KMS-11 (cell line): ENCODE results near the gene XPC.
A peak's percentile ranks its signal among the peaks of the same experiment; 100 is the strongest.

Experiments
- H2AFZ ChIP-seq: fragments of 200-600 bp; sonication (generic); 2 replicates; pipeline ENCODE4 v1.6.1; 2016; ENCODE audit warnings: antibody characterized with exemption, mixed run types, low read depth
- H3K27ac ChIP-seq: fragments of 200-600 bp; sonication (generic); 2 replicates; pipeline ENCODE4 v1.6.1; 2016; ENCODE audit warnings: mild to moderate bottlenecking, mixed run types
- H3K27me3 ChIP-seq: fragments of 200-600 bp; sonication (generic); 2 replicates; pipeline ENCODE4 v1.6.1; 2017; ENCODE audit warnings: mild to moderate bottlenecking, low read depth, mixed run types, moderate library complexity; ENCODE audit not compliant: insufficient read depth
- H3K36me3 ChIP-seq: fragments of 200-600 bp; sonication (generic); 2 replicates; pipeline ENCODE4 v1.6.1; 2017; ENCODE audit warnings: mild to moderate bottlenecking, mixed run types; ENCODE audit not compliant: insufficient read depth
- H3K4me1 ChIP-seq: fragments of 200-600 bp; sonication (generic); 2 replicates; pipeline ENCODE4 v1.6.1; 2016; ENCODE audit warnings: mild to moderate bottlenecking, low read depth, mixed run types; ENCODE audit not compliant: poor library complexity, severe bottlenecking
- H3K4me2 ChIP-seq: fragments of 200-600 bp; sonication (generic); 2 replicates; pipeline ENCODE4 v1.7.0; 2016; ENCODE audit warnings: mild to moderate bottlenecking, mixed run types
- H3K4me3 ChIP-seq: fragments of 200-600 bp; sonication (generic); IDR thresholded peaks from 2 replicates; pipeline ENCODE4 v1.6.1; 2017; ENCODE audit warnings: low read depth, low read length, mixed read lengths; ENCODE audit not compliant: insufficient read depth
- H3K79me2 ChIP-seq: fragments of 200-600 bp; sonication (generic); 2 replicates; pipeline ENCODE4 v1.6.1; 2016; ENCODE audit warnings: low read depth, mixed run types; ENCODE audit not compliant: insufficient read depth
- H3K9ac ChIP-seq: fragments of 200-600 bp; sonication (generic); 2 replicates; pipeline ENCODE4 v1.6.1; 2016; ENCODE audit warnings: mild to moderate bottlenecking, mixed run types
- H4K20me1 ChIP-seq: fragments of 200-600 bp; sonication (generic); 2 replicates; pipeline ENCODE4 v1.6.1; 2016; ENCODE audit warnings: mild to moderate bottlenecking, mixed run types; ENCODE audit not compliant: insufficient read depth
- TF ChIP-seq, protein P1 (sequence below): fragments of 200-600 bp; sonication (generic); conservative IDR thresholded peaks from 2 replicates; pipeline ENCODE4 v1.6.1; 2017; ENCODE audit warnings: low read depth, mild to moderate bottlenecking, antibody characterized with exemption, low read length, moderate library complexity, mixed read lengths

Gene XPC

DNA sequence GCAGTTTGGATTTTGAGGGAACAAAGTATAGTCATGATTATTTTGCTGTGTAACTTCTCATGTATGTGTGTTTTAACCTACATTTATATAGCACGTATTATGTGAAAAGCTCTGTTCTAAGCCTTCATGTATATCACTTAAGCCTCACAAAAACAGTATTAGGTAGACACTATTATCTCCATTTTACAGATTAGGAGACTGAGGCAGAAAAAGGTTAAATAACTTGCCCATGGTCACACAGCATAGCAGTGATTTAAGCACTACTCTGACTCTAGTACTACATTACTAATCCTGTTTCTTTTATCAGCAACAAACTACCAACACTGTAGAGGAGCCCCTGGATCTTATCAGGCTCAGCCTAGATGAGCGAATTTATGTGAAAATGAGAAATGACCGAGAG is 2.9 kb upstream of the XPC start:
- H3K79me2 ChIP-seq, result peaks cover 12% of the 10 kb centered on the region
- H3K4me2 ChIP-seq, result no peak overlapping the region
- no peak overlapping the region for H3K4me3 ChIP-seq
- H3K27me3 ChIP-seq, result no peaks in the 10 kb centered on the region
- no peak overlapping the region for H3K9ac ChIP-seq
- H4K20me1 ChIP-seq, result no peaks in the 10 kb centered on the region
- H2AFZ ChIP-seq, result no peak overlapping the region
- no peaks in the 10 kb centered on the region for H3K36me3 ChIP-seq
- H3K4me1 ChIP-seq, result peaks cover 21% of the 10 kb centered on the region
- TF ChIP-seq, protein P1, sequence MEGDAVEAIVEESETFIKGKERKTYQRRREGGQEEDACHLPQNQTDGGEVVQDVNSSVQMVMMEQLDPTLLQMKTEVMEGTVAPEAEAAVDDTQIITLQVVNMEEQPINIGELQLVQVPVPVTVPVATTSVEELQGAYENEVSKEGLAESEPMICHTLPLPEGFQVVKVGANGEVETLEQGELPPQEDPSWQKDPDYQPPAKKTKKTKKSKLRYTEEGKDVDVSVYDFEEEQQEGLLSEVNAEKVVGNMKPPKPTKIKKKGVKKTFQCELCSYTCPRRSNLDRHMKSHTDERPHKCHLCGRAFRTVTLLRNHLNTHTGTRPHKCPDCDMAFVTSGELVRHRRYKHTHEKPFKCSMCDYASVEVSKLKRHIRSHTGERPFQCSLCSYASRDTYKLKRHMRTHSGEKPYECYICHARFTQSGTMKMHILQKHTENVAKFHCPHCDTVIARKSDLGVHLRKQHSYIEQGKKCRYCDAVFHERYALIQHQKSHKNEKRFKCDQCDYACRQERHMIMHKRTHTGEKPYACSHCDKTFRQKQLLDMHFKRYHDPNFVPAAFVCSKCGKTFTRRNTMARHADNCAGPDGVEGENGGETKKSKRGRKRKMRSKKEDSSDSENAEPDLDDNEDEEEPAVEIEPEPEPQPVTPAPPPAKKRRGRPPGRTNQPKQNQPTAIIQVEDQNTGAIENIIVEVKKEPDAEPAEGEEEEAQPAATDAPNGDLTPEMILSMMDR, result no peak
- H3K27ac ChIP-seq, result no peak overlapping the region

DNA sequence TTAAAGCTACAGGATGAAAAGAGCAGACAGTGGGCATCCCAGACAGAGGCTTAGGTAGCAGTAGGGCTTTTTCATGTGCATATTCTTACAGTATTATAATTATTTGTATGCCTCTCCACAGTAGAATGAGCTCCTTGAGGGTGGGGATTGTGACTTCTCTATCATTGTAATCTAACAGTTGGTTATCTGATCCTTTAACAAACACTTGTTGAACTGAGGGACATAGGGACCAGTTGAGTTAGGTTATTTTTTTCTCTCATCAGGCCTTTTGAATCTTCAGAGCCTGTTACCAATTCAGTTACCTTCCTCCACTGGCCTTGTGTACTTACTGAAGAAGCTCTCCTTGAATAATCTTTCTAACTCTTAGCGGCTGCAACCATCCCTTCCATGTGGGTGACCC is 1.4 kb upstream of the XPC start:
- no peaks in the 10 kb centered on the region for H3K27me3 ChIP-seq
- H3K9ac ChIP-seq, result no peak overlapping the region
- H2AFZ ChIP-seq, result no peak overlapping the region
- no peak overlapping the region for H3K4me3 ChIP-seq
- TF ChIP-seq, protein P1, result no peak
- H4K20me1 ChIP-seq, result no peaks in the 10 kb centered on the region
- peaks cover 36% of the 10 kb centered on the region for H3K4me1 ChIP-seq
- H3K27ac ChIP-seq, result no peak overlapping the region
- peaks cover 13% of the 10 kb centered on the region for H3K79me2 ChIP-seq
- no peaks in the 10 kb centered on the region for H3K36me3 ChIP-seq
- H3K4me2 ChIP-seq, result peak overlapping the region; percentile 78

GRCh38 chr3:14179114-14179465 is 689 bp upstream of the XPC start:
- Histone ChIP-seq H3K79me2 (peaks cover 20% of the 10 kb centered on the region), H3K4me2 (peak overlapping the region; percentile 78), H2AFZ (peak overlapping the region; percentile 71; the same call in 1 of the 2 replicates), H4K20me1 (no peaks in the 10 kb centered on the region), H3K27me3 (no peaks in the 10 kb centered on the region), H3K27ac (peak overlapping the region; percentile 57), H3K4me3 (no peak overlapping the region), H3K36me3 (no peaks in the 10 kb centered on the region), H3K4me1 (peaks cover 43% of the 10 kb centered on the region), H3K9ac (peak overlapping the region; percentile 76; the same call in 1 of the 2 replicates)
- TF ChIP-seq, protein P1, result no peak

GRCh38 chr3:14177580-14178246 is 688 bp downstream of the XPC start:
- H3K4me1 ChIP-seq, result peaks cover 47% of the 10 kb centered on the region
- no peaks in the 10 kb centered on the region for H4K20me1 ChIP-seq
- no peak overlapping the region for H3K4me3 ChIP-seq
- no peaks in the 10 kb centered on the region for H3K27me3 ChIP-seq
- no peaks in the 10 kb centered on the region for H3K36me3 ChIP-seq
- peak overlapping the region; percentile 46 for H3K4me2 ChIP-seq
- H3K79me2 ChIP-seq, result peaks cover 21% of the 10 kb centered on the region
- H3K9ac ChIP-seq, result peak overlapping the region; percentile 72
- H2AFZ ChIP-seq, result peak overlapping the region; percentile 47
- peak overlapping the region; percentile 40 for H3K27ac ChIP-seq
- TF ChIP-seq, protein P1, result no peak
